Measurements from ENCODE around the gene PRICKLE1. TPM values are rescaled to one million over a fixed set of nuclear protein-coding genes. Genes with fewer than 3 reads are reported as not detected.

Gene PRICKLE1
- total and polyA plus RNA-seq, 9 of the 15 experiments (the other 6 are each of a cell fraction or from before 2014, with no cell fraction given) = 0.22 to 0.85 (median 0.31) TPM

DNA sequence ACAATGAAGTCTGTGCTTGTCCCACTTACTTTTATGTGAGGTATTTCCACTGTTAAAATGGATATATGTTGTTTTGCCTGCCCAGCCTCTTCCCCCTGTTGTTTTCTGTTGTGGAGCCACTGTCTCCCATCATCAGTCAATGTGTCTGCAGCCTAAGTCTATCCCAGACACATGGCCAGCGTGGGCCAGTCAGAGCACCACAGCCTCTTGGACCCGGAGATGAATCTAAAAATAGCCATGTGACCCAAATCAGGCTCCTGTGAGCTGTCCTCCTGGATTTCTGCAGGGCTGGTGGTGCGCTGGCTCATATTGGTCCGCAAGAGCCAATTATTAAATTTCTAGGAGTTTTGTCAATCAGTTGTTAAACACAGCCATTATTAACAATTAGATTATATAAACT is 44.0 kb upstream of the PRICKLE1 start:
- CTCF ChIA-PET (ENCODE audit: low intra/inter-chr PET ratio) = no interaction called here
- H2AFZ ChIP-seq (ENCODE audit: low read depth, low read length) = no peak overlapping the region
- H3K9me1 ChIP-seq (ENCODE audit: control insufficient read depth, insufficient read depth, low read length) = no peaks in the 10 kb centered on the region
- DNase-seq (ENCODE audit: extremely low read depth in 1 of 4, low spot score in 3 of 4) (no peak), FAIRE-seq (no peak), ATAC-seq (no peak)
- H3K4me2 ChIP-seq (ENCODE audit: insufficient read depth, low read length) = no peak overlapping the region
- 11% methylated on average over 4 of the region's 4 CpGs for WGBS (ENCODE audit: insufficient coverage, low coverage, missing lambda C conversion rate)
- H3K27ac ChIP-seq (ENCODE audit: extremely low read depth, low read depth, low read length) = no peak overlapping the region
- H3K4me3 ChIP-seq = no peak overlapping the region
- no peaks in the 10 kb centered on the region for H3K36me3 ChIP-seq (ENCODE audit: control insufficient read depth, insufficient read depth, low read length)
- in situ Hi-C loops (cut with MboI) (no loop called here), intact Hi-C loops (cut with micrococcal nuclease) (no loop called here)
- no peaks in the 10 kb centered on the region for H3K4me1 ChIP-seq (replicated peaks in 1 of 2; ENCODE audit: control insufficient read depth in 2 of 2, insufficient read depth in 2 of 2, low read length in 2 of 2)
- no peaks in the 10 kb centered on the region for H3K9me3 ChIP-seq (replicated peaks; ENCODE audit: control insufficient read depth, insufficient read depth, low read depth, low read length)
- no peaks in the 10 kb centered on the region for H3K27me3 ChIP-seq (ENCODE audit: control insufficient read depth in 2 of 2, insufficient read depth in 2 of 2, low read length in 2 of 2)
- no peaks in the 10 kb centered on the region for H3K79me2 ChIP-seq (ENCODE audit: control insufficient read depth, insufficient read depth, low read length)
- no peak overlapping the region for H3K9ac ChIP-seq (ENCODE audit: insufficient read depth in 1 of 2, low read depth in 2 of 2, low read length in 2 of 2)
- no TSS peak for BruUV-seq (replicated peaks)
- no peaks in the 10 kb centered on the region for H4K20me1 ChIP-seq (replicated peaks; ENCODE audit: control insufficient read depth, insufficient read depth, low read length)
- POLR2A ChIA-PET = interaction anchor here (0.6 kb wide), 1 partner anchor 269 kb away, joined by 3 read pairs; no protein-coding TSS in a partner anchor
- TF ChIP-seq HCFC1 (IDR thresholded peaks at IDR 0.05; ENCODE audit: low read depth, low read length) (no peak), XRCC3 (IDR thresholded peaks at IDR 0.05) (no peak), ZNF140 (CRISPR knock-in tag; IDR thresholded peaks at IDR 0.05) (no peak), PURB (CRISPR knock-in tag; IDR thresholded peaks at IDR 0.05; ENCODE audit: low read depth) (no peak), HDAC2 (IDR thresholded peaks at IDR 0.05) (no peak), EWSR1 (IDR thresholded peaks at IDR 0.05; ENCODE audit: borderline replicate concordance, low read depth, partially characterized antibody) (no peak), SMAD2 (IDR thresholded peaks at IDR 0.05; ENCODE audit: low read depth, low read length) (no peak), ZEB2 (IDR thresholded peaks at IDR 0.05) (no peak), ZNF764 (CRISPR knock-in tag; IDR thresholded peaks at IDR 0.05; ENCODE audit: low read depth) (no peak), TEAD1 (CRISPR knock-in tag; IDR thresholded peaks at IDR 0.05) (no peak), ZNF77 (CRISPR knock-in tag; IDR thresholded peaks at IDR 0.05) (no peak)
- TF ChIP-seq, protein P1, sequence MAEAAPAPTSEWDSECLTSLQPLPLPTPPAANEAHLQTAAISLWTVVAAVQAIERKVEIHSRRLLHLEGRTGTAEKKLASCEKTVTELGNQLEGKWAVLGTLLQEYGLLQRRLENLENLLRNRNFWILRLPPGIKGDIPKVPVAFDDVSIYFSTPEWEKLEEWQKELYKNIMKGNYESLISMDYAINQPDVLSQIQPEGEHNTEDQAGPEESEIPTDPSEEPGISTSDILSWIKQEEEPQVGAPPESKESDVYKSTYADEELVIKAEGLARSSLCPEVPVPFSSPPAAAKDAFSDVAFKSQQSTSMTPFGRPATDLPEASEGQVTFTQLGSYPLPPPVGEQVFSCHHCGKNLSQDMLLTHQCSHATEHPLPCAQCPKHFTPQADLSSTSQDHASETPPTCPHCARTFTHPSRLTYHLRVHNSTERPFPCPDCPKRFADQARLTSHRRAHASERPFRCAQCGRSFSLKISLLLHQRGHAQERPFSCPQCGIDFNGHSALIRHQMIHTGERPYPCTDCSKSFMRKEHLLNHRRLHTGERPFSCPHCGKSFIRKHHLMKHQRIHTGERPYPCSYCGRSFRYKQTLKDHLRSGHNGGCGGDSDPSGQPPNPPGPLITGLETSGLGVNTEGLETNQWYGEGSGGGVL (CRISPR knock-in tag; IDR thresholded peaks at IDR 0.05) = no peak
- TF ChIP-seq, protein P2, sequence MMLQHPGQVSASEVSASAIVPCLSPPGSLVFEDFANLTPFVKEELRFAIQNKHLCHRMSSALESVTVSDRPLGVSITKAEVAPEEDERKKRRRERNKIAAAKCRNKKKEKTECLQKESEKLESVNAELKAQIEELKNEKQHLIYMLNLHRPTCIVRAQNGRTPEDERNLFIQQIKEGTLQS (IDR thresholded peaks at IDR 0.05) = no peak
- TF ChIP-seq, protein P2 (CRISPR knock-in tag; conservative IDR thresholded peaks at IDR 0.05) = no peak
- TF ChIP-seq, protein P3, sequence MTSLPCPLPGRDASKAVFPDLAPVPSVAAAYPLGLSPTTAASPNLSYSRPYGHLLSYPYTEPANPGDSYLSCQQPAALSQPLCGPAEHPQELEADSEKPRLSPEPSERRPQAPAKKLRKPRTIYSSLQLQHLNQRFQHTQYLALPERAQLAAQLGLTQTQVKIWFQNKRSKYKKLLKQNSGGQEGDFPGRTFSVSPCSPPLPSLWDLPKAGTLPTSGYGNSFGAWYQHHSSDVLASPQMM (CRISPR knock-in tag; IDR thresholded peaks at IDR 0.05) = no peak
- TF ChIP-seq, protein P4, sequence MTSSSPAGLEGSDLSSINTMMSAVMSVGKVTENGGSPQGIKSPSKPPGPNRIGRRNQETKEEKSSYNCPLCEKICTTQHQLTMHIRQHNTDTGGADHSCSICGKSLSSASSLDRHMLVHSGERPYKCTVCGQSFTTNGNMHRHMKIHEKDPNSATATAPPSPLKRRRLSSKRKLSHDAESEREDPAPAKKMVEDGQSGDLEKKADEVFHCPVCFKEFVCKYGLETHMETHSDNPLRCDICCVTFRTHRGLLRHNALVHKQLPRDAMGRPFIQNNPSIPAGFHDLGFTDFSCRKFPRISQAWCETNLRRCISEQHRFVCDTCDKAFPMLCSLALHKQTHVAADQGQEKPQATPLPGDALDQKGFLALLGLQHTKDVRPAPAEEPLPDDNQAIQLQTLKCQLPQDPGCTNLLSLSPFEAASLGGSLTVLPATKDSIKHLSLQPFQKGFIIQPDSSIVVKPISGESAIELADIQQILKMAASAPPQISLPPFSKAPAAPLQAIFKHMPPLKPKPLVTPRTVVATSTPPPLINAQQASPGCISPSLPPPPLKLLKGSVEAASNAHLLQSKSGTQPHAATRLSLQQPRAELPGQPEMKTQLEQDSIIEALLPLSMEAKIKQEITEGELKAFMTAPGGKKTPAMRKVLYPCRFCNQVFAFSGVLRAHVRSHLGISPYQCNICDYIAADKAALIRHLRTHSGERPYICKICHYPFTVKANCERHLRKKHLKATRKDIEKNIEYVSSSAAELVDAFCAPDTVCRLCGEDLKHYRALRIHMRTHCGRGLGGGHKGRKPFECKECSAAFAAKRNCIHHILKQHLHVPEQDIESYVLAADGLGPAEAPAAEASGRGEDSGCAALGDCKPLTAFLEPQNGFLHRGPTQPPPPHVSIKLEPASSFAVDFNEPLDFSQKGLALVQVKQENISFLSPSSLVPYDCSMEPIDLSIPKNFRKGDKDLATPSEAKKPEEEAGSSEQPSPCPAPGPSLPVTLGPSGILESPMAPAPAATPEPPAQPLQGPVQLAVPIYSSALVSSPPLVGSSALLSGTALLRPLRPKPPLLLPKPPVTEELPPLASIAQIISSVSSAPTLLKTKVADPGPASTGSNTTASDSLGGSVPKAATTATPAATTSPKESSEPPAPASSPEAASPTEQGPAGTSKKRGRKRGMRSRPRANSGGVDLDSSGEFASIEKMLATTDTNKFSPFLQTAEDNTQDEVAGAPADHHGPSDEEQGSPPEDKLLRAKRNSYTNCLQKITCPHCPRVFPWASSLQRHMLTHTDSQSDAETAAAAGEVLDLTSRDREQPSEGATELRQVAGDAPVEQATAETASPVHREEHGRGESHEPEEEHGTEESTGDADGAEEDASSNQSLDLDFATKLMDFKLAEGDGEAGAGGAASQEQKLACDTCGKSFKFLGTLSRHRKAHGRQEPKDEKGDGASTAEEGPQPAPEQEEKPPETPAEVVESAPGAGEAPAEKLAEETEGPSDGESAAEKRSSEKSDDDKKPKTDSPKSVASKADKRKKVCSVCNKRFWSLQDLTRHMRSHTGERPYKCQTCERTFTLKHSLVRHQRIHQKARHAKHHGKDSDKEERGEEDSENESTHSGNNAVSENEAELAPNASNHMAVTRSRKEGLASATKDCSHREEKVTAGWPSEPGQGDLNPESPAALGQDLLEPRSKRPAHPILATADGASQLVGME (CRISPR knock-in tag; IDR thresholded peaks at IDR 0.05) = no peak
